Measurements from ENCODE around the gene FAM114A1.
A peak's percentile ranks its signal among the peaks of the same experiment; 100 is the strongest.

Gene FAM114A1

DNA sequence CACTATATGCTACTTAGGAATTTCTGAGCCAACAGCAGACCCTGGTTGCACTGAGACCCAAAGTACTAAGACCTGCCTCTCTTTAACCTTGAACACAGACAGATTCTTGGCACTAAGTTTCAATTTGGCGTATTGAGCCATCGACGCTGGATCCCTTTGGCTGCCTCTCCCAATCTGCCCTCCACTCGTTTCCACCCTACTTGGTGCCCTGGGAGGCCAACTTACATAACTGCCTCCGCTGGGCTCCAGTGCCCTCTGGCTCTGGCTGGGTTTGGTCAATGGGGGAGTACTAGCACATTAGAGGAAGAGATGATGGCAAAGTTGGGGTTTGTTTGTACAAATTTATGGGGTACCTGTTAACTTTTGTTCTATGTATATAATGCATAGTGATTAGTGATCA, 101.1 kb downstream of the FAM114A1 start:
- Histone ChIP-seq H3K4me3 (replicated peaks; ENCODE audit: low read depth, low read length) (no peak overlapping the region), H3K27me3 (replicated peaks; ENCODE audit: control insufficient read depth, insufficient read depth, low read length) (no peaks in the 10 kb centered on the region), H3K36me3 (ENCODE audit: control insufficient read depth, insufficient read depth, low read length) (peaks cover 2% of the 10 kb centered on the region)
- DNase-seq (ENCODE audit: extremely low read depth, insufficient read length) = no peak
- TF ChIP-seq, protein P1, sequence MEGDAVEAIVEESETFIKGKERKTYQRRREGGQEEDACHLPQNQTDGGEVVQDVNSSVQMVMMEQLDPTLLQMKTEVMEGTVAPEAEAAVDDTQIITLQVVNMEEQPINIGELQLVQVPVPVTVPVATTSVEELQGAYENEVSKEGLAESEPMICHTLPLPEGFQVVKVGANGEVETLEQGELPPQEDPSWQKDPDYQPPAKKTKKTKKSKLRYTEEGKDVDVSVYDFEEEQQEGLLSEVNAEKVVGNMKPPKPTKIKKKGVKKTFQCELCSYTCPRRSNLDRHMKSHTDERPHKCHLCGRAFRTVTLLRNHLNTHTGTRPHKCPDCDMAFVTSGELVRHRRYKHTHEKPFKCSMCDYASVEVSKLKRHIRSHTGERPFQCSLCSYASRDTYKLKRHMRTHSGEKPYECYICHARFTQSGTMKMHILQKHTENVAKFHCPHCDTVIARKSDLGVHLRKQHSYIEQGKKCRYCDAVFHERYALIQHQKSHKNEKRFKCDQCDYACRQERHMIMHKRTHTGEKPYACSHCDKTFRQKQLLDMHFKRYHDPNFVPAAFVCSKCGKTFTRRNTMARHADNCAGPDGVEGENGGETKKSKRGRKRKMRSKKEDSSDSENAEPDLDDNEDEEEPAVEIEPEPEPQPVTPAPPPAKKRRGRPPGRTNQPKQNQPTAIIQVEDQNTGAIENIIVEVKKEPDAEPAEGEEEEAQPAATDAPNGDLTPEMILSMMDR (IDR thresholded peaks at IDR 0.05; ENCODE audit: insufficient read depth, low read length, poor library complexity, severe bottlenecking) = no peak

DNA sequence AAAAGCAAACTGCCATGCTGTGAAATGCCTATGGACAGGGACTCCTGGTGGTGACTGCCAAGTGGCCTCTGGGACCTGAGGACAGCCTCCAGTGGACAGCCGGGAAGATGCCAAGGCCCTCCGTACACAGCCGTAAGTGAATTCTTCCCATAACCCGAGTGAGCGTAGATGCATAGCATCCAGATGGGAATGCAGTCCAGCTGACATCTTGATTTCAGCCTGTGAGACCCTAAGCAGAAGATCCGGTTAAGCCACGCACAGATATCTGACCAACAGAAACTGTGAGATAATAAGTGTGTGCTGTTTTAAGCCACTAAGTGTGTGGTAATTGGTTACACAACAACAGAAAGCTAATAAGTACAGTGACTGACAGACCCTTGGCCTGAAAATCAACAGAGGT, 108.7 kb downstream of the FAM114A1 start:
- TF ChIP-seq, protein P1 (IDR thresholded peaks at IDR 0.05; ENCODE audit: insufficient read depth, low read length, poor library complexity, severe bottlenecking) = no peak
- Histone ChIP-seq H3K27me3 (replicated peaks; ENCODE audit: control insufficient read depth, insufficient read depth, low read length) (no peaks in the 10 kb centered on the region), H3K36me3 (ENCODE audit: control insufficient read depth, insufficient read depth, low read length) (peaks cover 6% of the 10 kb centered on the region), H3K4me3 (replicated peaks; ENCODE audit: low read depth, low read length) (no peak overlapping the region)
- DNase-seq (ENCODE audit: extremely low read depth, insufficient read length) = no peak

DNA sequence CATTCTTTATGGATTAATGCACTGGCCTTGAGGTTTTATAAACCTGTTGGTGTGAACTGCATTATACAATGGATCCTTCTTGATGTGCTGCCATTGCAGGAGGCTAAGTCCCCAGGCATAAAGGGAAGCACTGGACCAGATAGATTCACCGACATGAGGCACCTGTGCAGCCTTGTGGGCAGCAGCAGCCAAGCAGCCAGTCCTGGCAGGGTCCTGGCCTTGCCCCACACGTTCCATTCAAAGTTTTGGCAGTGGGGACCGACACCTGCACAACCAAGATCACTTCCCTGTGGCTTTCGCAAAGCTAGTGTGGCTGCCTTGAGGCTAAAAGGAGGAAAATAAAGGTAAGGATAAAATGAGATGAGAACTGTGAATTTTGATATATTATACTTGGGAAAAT, 111.5 kb downstream of the FAM114A1 start:
- Histone ChIP-seq H3K27me3 (replicated peaks; ENCODE audit: control insufficient read depth, insufficient read depth, low read length) (no peaks in the 10 kb centered on the region), H3K4me3 (replicated peaks; ENCODE audit: low read depth, low read length) (no peak overlapping the region), H3K36me3 (ENCODE audit: control insufficient read depth, insufficient read depth, low read length) (peaks cover 17% of the 10 kb centered on the region)
- DNase-seq (ENCODE audit: extremely low read depth, insufficient read length) = no peak
- TF ChIP-seq, protein P1 (IDR thresholded peaks at IDR 0.05; ENCODE audit: insufficient read depth, low read length, poor library complexity, severe bottlenecking) = no peak

DNA sequence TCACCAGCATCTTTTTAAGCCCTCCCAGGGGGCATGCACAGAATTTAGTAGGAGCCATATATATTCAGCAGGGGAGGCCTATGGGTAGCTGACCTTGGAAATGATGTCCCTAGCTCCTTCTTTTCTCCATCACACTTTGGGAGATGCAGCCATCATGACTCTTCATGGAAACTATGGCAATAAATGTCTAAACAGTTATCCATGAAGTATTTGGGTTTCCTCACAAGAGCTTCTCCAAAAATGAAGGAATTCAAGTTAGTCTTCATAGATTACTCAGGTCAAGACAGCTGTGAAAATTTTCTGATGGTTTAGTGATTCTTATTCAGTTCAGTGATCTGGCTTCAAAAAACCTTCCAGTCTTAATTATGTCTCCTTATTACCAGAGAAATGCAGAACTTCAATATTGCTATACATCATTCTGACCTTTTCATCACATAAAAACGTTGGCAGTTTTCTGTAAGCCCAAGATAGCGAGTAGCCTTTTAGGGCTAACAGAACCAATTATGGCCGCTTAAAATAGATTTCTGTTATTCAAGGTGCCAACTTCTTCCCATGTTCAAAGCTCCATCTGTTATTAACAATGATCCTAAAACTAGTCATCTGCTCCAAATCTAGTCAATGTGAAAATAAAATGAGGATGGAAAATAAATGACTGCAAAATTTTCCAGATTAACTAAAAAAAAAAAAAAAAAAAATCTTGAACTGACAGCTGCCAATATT, 112.1 kb downstream of the FAM114A1 start:
- peaks cover 19% of the 10 kb centered on the region for H3K36me3 ChIP-seq (ENCODE audit: control insufficient read depth, insufficient read depth, low read length)
- H3K4me3 ChIP-seq (replicated peaks; ENCODE audit: low read depth, low read length) = no peak overlapping the region
- TF ChIP-seq, protein P1 (IDR thresholded peaks at IDR 0.05; ENCODE audit: insufficient read depth, low read length, poor library complexity, severe bottlenecking) = no peak
- H3K27me3 ChIP-seq (replicated peaks; ENCODE audit: control insufficient read depth, insufficient read depth, low read length) = no peaks in the 10 kb centered on the region
- DNase-seq (ENCODE audit: extremely low read depth, insufficient read length) = no peak

DNA sequence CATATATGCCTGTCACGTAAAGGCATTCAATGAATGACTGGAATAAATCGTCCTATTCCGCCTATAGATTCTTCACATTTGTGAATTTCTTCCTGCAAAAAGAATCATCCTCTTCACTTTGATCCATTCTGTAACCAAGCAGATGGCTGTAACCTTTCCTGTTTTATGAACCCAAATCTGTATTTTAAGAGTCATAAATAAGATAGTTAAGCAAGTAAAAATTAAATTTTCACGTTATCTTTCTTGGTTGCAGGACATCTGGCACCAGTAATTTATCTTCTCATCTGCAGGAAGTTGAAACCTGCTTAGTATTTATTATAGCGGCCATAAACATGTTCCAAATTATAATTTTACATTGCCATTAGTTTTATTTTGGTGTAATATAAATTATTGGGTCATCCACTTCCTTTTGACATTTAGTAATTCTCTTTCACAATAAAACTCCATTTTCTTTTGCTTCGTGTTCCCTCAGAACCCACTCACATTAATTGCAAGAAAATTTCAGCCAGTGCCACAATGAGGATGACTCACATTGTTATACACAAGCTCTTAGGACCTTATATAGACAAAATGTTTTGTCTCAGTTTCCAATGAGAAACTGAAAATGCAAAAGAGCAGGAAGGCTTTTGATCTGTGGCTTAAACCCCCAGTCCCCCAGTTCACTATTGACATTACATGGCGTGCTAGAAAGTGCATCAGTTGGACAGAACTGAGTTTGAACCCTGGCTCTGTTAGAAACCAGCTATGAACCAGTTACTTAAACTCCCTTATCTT, 113.5 kb downstream of the FAM114A1 start:
- no peak overlapping the region for H3K4me3 ChIP-seq (replicated peaks; ENCODE audit: low read depth, low read length)
- DNase-seq (ENCODE audit: extremely low read depth, insufficient read length) = peak; percentile 34
- TF ChIP-seq, protein P1 (IDR thresholded peaks at IDR 0.05; ENCODE audit: insufficient read depth, low read length, poor library complexity, severe bottlenecking) = no peak
- no peaks in the 10 kb centered on the region for H3K27me3 ChIP-seq (replicated peaks; ENCODE audit: control insufficient read depth, insufficient read depth, low read length)
- H3K36me3 ChIP-seq (ENCODE audit: control insufficient read depth, insufficient read depth, low read length) = peaks cover 19% of the 10 kb centered on the region

Measured in GM06990 (cell line).